Caco-2 (cell line): Measurements from ENCODE around the gene ZNF814. TPM values are rescaled to one million over a fixed set of nuclear protein-coding genes. Genes with fewer than 3 reads are reported as not detected.

ENCODE experiments used
- BruUV-seq: library from RNA; stranded (reverse); fragments of 400-500 nt; replicated peaks from 2 replicates; lab custom pipeline; 2021; lab: Mats Ljungman, UMichigan
- CTCF ChIA-PET: fragments of 300-600 bp; sonication (Branson Sonifier 250); formaldehyde crosslinking; loops from one replicate; lab custom pipeline; 2022; ENCODE audit warnings: antibody characterized with exemption; lab: Charles Lee
- POLR2A ChIA-PET: fragments of 300-600 bp; sonication (Branson Sonifier 250); formaldehyde crosslinking; loops from one replicate; lab custom pipeline; 2022; ENCODE audit warnings: antibody characterized with exemption; lab: Charles Lee
- DNase-seq, 2 experiments: peaks; one replicate each; pipeline versions ENCODE4 v3.0.0 to v3.0.0-alpha.2; 2020 to 2022
- H3K27me3 ChIP-seq: replicated peaks from 2 replicates; pipeline ENCODE4 v1.6.0; 2011; ENCODE audit warnings: low read length; ENCODE audit not compliant: control insufficient read depth, insufficient read depth
- H3K36me3 ChIP-seq: 2 replicates; pipeline ENCODE4 v1.5.1; 2011; ENCODE audit warnings: low read length; ENCODE audit not compliant: control insufficient read depth, insufficient read depth
- H3K4me1 ChIP-seq: fragments of 250-450 bp; sonication (Bioruptor Pico); 2 replicates; pipeline ENCODE4 v1.5.1; 2020; ENCODE audit warnings: mild to moderate bottlenecking
- H3K4me3 ChIP-seq: 2 replicates; pipeline ENCODE4 v1.5.1; 2011; ENCODE audit warnings: low read depth, mild to moderate bottlenecking, control low read depth, low read length
- H3K9me3 ChIP-seq: fragments of 250-450 bp; sonication (Bioruptor Pico); 2 replicates; pipeline ENCODE4 v1.5.1; 2020; ENCODE audit warnings: mild to moderate bottlenecking, moderate library complexity
- H3K27ac Mint-ChIP-seq: one replicate; pipeline ENCODE4 v1.8.0; 2022; ENCODE audit warnings: mixed read lengths; ENCODE audit not compliant: unreplicated experiment
- H3K27me3 Mint-ChIP-seq: one replicate; pipeline ENCODE4 v1.8.0; 2022; ENCODE audit warnings: mixed read lengths; ENCODE audit not compliant: insufficient read depth, unreplicated experiment
- H3K36me3 Mint-ChIP-seq: one replicate; pipeline ENCODE4 v1.8.0; 2022; ENCODE audit warnings: mild to moderate bottlenecking, mixed read lengths; ENCODE audit not compliant: insufficient read depth, unreplicated experiment
- H3K4me1 Mint-ChIP-seq: one replicate; pipeline ENCODE4 v1.8.0; 2022; ENCODE audit warnings: low read depth, mixed read lengths; ENCODE audit not compliant: unreplicated experiment
- H3K4me3 Mint-ChIP-seq: one replicate; pipeline ENCODE4 v1.8.0; 2022; ENCODE audit warnings: mild to moderate bottlenecking, moderate library complexity, mixed read lengths; ENCODE audit not compliant: unreplicated experiment
- H3K9me3 Mint-ChIP-seq: one replicate; pipeline ENCODE4 v1.8.0; 2022; ENCODE audit warnings: mixed read lengths; ENCODE audit not compliant: unreplicated experiment
- CTCF ChIP-seq, 2 experiments: fragments of 200-600 bp in 1 of 2; IDR thresholded peaks; 1 replicate in 1 of 2; 2 replicates in 1 of 2; pipeline versions ENCODE4 v1.5.1 to v1.8.0; 2011 to 2022; ENCODE audit warnings: antibody characterized with exemption in 1 of 2, control low read depth in 1 of 2, inconsistent platforms in 1 of 2, low read depth in 1 of 2, low read length in 1 of 2, mild to moderate bottlenecking in 1 of 2, moderate library complexity in 1 of 2; ENCODE audit not compliant: insufficient read depth in 1 of 2, severe bottlenecking in 1 of 2, unreplicated experiment in 1 of 2
- intact Hi-C: fragments of 100-400 bp; cut with micrococcal nuclease; formaldehyde crosslinking; loops from one replicate; pipeline ENCODE4 v1.10.0; 2022; ENCODE audit not compliant: unreplicated experiment
- total RNA-seq: library from RNA; stranded (reverse); gene quantifications from 2 replicates; pipeline ENCODE4 v1.2.3, GENCODE V29; 2022

ZNF814 gene
- total RNA-seq, 1 experiment from 2014 or later: 8.3 TPM

GRCh38 chr19:57818378-57818777, 70.5 kb downstream of the ZNF814 start:
- Histone ChIP-seq H3K36me3 (no peaks in the 10 kb centered on the region), H3K9me3 (no peaks in the 10 kb centered on the region), H3K27me3 (no peaks in the 10 kb centered on the region), H3K4me1 (peaks cover 48% of the 10 kb centered on the region), H3K4me3 (no peak overlapping the region)
- Mint-ChIP-seq H3K9me3 (no peaks in the 10 kb centered on the region), H3K4me3 (peak overlapping the region; percentile 98), H3K27ac (peak overlapping the region; percentile 94), H3K27me3 (no peaks in the 10 kb centered on the region), H3K36me3 (peaks cover 77% of the 10 kb centered on the region), H3K4me1 (peaks cover 49% of the 10 kb centered on the region)
- no peak for DNase-seq
- no peak for TF ChIP-seq CTCF (IDR thresholded peaks at IDR 0.05; ENCODE audit: insufficient read depth in 1 of 2, low read depth in 1 of 2, low read length in 1 of 2, severe bottlenecking in 1 of 2, unreplicated experiment in 1 of 2)
- ChIA-PET CTCF (interaction anchor here (0.7 kb wide), 1 partner anchor 34 kb away, joined by 4 read pairs; no protein-coding TSS in a partner anchor), POLR2A (interaction anchor here (0.7 kb wide), 1 partner anchor 433 kb away, joined by 5 read pairs; no protein-coding TSS in a partner anchor)
- BruUV-seq: no TSS peak
- intact Hi-C loops: loop anchor here (10.0 kb wide), 1 partner anchor 96 kb away; the partner anchor contains the start of gene ZNF417

GRCh38 chr19:57817976-57818375, 70.9 kb downstream of the ZNF814 start:
- intact Hi-C loops: loop anchor here (10.0 kb wide), 1 partner anchor 97 kb away; the partner anchor contains the start of gene ZNF417
- no peak overlapping the region for H3K4me3 ChIP-seq
- CTCF ChIA-PET: no interaction called here
- Mint-ChIP-seq H3K36me3 (peaks cover 77% of the 10 kb centered on the region), H3K4me1 (peaks cover 49% of the 10 kb centered on the region), H3K27me3 (no peaks in the 10 kb centered on the region), H3K4me3 (peak overlapping the region; percentile 98), H3K27ac (peak overlapping the region; percentile 94), H3K9me3 (no peaks in the 10 kb centered on the region)
- no peaks in the 10 kb centered on the region for H3K27me3 ChIP-seq
- no peaks in the 10 kb centered on the region for H3K36me3 ChIP-seq
- no peak for DNase-seq
- peaks cover 48% of the 10 kb centered on the region for H3K4me1 ChIP-seq
- H3K9me3 ChIP-seq: no peaks in the 10 kb centered on the region
- BruUV-seq: no TSS peak
- no peak for TF ChIP-seq CTCF (IDR thresholded peaks at IDR 0.05; ENCODE audit: insufficient read depth in 1 of 2, low read depth in 1 of 2, low read length in 1 of 2, severe bottlenecking in 1 of 2, unreplicated experiment in 1 of 2)
- POLR2A ChIA-PET: no interaction called here

- ChIA-PET CTCF (no interaction called here), POLR2A (no interaction called here)
- intact Hi-C loops: loop anchor here (10.0 kb wide), 1 partner anchor 98 kb away; the partner anchor contains the start of gene ZNF417
Observed at GRCh38 chr19:57816652-57817051, 72.2 kb downstream of the ZNF814 start.

More at GRCh38 chr19:57816652-57817051, 72.2 kb downstream of the ZNF814 start:
- TF ChIP-seq CTCF (IDR thresholded peaks at IDR 0.05; ENCODE audit: insufficient read depth in 1 of 2, low read depth in 1 of 2, low read length in 1 of 2, severe bottlenecking in 1 of 2, unreplicated experiment in 1 of 2): no peak
- no peaks in the 10 kb centered on the region for H3K27me3 ChIP-seq
- H3K36me3 ChIP-seq: peaks cover 2% of the 10 kb centered on the region; the same call in 1 of the 2 replicates
- peaks cover 52% of the 10 kb centered on the region for H3K4me1 Mint-ChIP-seq
- peaks cover 48% of the 10 kb centered on the region for H3K4me1 ChIP-seq
- no TSS peak for BruUV-seq
- no peaks in the 10 kb centered on the region for H3K27me3 Mint-ChIP-seq
- H3K36me3 Mint-ChIP-seq: peaks cover 77% of the 10 kb centered on the region
- peak in 1 of 2 experiments; percentile 57 for DNase-seq
- no peaks in the 10 kb centered on the region for H3K9me3 ChIP-seq
- H3K4me3 Mint-ChIP-seq: peak overlapping the region; percentile 97
- H3K4me3 ChIP-seq: no peak overlapping the region
- no peaks in the 10 kb centered on the region for H3K9me3 Mint-ChIP-seq
- H3K27ac Mint-ChIP-seq: peak overlapping the region; percentile 99
